LNCAP (cell line): ENCODE measurements around the gene PLA2G6.

Source experiments
- TF ChIP-seq, protein P1 (sequence below): fragments of 450-650 bp; IDR thresholded peaks from 2 replicates; pipeline ENCODE4 v1.5.1; 2017; ENCODE audit warnings: mild to moderate bottlenecking

Gene PLA2G6

GRCh38 chr22:38132794-38133193 is 48.8 kb downstream of the PLA2G6 start:
- TF ChIP-seq, protein P1, sequence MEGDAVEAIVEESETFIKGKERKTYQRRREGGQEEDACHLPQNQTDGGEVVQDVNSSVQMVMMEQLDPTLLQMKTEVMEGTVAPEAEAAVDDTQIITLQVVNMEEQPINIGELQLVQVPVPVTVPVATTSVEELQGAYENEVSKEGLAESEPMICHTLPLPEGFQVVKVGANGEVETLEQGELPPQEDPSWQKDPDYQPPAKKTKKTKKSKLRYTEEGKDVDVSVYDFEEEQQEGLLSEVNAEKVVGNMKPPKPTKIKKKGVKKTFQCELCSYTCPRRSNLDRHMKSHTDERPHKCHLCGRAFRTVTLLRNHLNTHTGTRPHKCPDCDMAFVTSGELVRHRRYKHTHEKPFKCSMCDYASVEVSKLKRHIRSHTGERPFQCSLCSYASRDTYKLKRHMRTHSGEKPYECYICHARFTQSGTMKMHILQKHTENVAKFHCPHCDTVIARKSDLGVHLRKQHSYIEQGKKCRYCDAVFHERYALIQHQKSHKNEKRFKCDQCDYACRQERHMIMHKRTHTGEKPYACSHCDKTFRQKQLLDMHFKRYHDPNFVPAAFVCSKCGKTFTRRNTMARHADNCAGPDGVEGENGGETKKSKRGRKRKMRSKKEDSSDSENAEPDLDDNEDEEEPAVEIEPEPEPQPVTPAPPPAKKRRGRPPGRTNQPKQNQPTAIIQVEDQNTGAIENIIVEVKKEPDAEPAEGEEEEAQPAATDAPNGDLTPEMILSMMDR, result no peak

DNA sequence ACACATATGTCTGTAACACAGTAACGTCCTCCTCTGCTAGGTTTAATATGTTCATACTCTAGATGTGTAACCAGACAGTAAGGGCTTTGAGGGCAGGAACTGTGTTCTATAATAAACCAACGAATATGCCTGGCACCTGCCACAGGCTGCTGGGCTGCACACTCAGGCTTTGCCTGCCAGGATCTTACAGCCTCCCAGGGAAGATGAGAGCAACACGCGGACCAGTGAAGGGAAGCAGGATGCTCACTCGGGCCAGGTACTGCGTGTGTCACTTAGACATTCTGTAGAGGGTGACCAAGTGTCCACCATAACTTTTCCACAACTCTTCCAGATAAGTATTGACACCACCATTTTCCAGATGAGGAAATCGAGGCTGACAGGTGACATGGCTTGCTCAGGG is 49.5 kb downstream of the PLA2G6 start:
- TF ChIP-seq, protein P1, result no peak

DNA sequence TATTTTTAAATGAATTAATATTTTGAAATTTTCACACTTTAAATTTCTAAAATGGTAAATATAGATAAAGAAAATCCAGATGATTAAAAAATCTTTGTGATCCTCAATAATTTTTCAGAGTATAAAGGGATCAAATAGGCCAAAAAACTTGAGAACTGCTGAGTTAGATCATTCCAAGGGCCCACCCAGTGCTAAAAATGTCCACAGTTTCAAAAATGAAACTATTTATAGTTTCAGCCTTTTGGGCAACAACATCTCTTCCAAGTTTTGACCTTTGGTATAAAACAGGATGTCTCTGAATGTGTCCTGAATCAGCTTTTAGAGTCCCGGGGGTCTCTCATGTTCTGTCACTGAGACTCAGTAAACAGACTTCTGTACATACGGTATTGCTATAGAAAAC is 50.2 kb downstream of the PLA2G6 start:
- TF ChIP-seq, protein P1, result no peak

DNA sequence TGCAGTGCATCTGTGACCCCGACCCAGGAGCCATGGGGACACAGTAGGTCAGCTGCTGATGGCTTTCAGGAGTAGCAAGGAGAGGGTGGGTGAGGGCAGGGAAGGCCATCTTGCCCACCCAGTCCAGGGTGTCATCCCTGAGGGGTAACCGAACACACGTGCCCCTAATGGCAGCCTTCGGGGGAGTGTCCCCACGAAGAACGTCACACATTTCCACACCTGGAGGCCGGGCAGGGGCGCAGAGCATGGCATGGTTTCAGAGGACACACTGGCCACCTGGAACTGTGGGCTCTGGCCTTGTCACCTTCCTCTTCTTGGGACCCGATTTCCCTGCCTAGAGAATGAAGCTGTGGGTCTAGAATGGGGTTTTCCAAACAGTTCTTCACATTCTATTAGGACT is 51.8 kb downstream of the PLA2G6 start:
- TF ChIP-seq, protein P1, result no peak

DNA sequence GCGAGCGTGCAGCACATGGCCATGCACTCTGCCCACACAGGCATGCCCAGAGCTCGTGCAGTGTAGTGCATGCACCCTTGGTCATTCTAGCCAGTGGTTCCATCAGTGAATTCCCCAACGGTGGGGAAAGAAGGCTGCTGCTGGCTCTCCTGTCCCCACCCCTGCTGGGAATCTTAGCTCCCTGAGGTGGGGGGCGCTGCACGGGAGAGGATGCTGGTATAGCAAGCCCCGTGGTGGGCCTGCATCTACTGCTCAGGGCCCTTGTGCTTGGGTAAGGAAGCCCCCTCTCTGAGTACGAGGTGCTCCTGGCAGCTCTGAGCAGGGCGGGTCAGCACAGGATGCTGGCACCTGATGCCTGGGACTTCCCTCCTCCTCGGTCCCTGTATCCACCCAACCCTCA is 52.6 kb downstream of the PLA2G6 start:
- TF ChIP-seq, protein P1, result no peak

GRCh38 chr22:38127869-38128268 is 53.8 kb downstream of the PLA2G6 start:
- TF ChIP-seq, protein P1, result no peak

- TF ChIP-seq, protein P1, result no peak
These were observed 54.5 kb downstream of the PLA2G6 start for GRCh38 chr22:38126928-38127668.
